Measurements from ENCODE around the gene SYMPK.
A peak's percentile ranks its signal among the peaks of the same experiment; 100 is the strongest.
"Not testable (repeated sequence)": the region's sequence is repeated elsewhere in the genome, so short reads cannot be mapped to it uniquely, and the experiment has no call there.

Gene SYMPK

GRCh38 chr19:45800070-45800553, 62.8 kb downstream of the SYMPK start:
- no peak for DNase-seq

- DNase-seq, result not testable (repeated sequence)
Measured at GRCh38 chr19:45799541-45799940, 63.4 kb downstream of the SYMPK start.

- no peak for DNase-seq
Measured at GRCh38 chr19:45798995-45799517, 63.9 kb downstream of the SYMPK start.

DNA sequence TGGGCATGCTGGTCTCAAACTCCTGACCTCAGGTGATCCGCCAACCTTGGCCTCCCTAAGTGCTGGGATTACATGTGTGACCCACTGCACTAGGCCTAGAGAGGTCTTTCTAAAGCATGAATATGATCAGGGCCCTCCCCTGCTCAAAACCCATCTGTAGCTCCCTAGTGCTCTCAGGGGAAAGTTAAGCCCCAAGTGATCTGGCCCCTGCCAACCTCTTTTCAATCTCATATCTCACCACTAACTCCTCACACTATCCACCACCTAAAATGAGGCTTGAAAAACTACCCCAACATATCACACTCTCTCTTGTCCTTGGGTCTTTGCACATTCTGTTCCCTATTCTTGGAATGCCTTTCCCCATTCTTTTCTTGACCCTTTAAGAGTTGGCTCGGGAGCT, 68.3 kb downstream of the SYMPK start:
- DNase-seq, result no peak

GRCh38 chr19:45793876-45794275, 69.1 kb downstream of the SYMPK start:
- no peak for DNase-seq

DNA sequence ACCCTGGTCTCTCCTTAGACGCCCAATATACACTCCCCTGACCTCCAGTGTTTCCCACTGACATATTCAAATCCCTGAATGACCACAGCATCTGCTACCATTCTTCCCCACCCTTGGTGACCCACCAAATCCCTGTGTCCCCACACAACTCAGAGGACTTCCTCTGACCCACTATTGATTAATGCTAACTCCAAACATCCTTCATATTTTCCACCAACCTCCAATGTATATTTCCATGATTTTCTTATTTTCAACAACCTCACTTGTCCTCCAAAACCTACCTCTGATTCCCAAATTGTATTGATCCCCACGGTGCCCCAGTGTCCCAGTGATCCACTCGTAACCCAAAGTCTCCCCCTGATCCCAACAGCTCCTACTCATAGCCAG, 69.8 kb downstream of the SYMPK start:
- no peak for DNase-seq

- DNase-seq, result peak; percentile 80
Measured at GRCh38 chr19:45792470-45793177, 70.3 kb downstream of the SYMPK start, which contains the start of gene DMWD. TSS of gene DMWD (minus strand) at chr19:45792845. CDS start at chr19:45792756, 89 bp downstream.

- DNase-seq, result no peak
Measured at GRCh38 chr19:45791744-45792469, 71.0 kb downstream of the SYMPK start.

- peak; percentile 85 for DNase-seq
Measured at GRCh38 chr19:45790942-45791341, 72.0 kb downstream of the SYMPK start.

DNA sequence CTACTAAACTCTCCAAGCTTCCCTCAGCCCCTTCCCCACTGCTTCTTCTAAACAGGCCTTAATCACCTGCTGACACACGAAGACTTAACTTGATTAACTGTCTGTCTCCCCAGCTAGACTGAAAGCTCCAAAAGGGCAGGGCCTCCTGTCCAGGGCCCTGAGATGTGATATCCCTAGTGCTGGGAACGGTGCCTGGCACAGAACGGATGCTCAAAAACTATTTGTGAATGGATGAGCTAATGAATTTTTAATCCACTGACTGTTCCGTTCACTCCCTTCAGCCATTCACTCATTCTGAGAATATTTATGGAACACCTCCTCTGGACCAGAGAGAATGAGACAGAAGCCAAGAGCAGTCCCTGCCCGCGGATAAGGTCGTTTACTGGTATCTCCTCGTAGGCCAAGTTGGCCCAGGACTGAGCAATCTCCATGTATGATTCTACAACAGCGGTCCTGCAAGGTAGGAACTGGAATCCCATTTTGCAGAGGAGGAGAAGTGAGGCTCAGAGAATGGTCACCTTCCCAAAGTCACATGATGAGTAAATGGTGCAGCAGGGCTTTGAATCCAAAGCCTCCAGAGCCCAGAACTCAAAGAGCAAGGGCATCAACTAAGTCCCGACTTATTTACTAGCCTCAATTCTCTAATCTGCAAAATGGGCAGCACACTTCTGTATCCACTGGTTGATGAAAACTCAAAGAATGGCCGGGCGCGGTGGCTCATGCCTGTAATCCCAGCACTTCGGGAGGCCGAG, 73.7 kb downstream of the SYMPK start:
- no peak for DNase-seq

DNA sequence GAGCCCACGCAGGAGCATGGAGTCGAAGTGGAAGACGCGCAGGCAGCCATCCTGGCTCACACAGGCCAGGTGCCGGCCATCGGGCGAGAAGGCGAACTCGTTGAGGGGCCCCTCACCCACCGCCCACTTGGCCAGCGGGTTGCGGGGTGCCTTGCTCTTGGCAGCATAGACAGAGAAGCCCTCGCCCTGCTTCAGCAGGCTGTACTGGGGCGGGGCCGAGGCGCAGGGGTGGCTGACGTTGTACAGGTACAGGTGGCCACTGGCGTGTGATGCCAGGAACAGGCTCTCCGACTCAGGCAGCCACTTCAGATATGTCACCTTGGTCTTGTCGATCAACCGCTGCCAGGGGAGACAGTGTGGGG, 76.4 kb downstream of the SYMPK start:
- DNase-seq, result no peak

DNA sequence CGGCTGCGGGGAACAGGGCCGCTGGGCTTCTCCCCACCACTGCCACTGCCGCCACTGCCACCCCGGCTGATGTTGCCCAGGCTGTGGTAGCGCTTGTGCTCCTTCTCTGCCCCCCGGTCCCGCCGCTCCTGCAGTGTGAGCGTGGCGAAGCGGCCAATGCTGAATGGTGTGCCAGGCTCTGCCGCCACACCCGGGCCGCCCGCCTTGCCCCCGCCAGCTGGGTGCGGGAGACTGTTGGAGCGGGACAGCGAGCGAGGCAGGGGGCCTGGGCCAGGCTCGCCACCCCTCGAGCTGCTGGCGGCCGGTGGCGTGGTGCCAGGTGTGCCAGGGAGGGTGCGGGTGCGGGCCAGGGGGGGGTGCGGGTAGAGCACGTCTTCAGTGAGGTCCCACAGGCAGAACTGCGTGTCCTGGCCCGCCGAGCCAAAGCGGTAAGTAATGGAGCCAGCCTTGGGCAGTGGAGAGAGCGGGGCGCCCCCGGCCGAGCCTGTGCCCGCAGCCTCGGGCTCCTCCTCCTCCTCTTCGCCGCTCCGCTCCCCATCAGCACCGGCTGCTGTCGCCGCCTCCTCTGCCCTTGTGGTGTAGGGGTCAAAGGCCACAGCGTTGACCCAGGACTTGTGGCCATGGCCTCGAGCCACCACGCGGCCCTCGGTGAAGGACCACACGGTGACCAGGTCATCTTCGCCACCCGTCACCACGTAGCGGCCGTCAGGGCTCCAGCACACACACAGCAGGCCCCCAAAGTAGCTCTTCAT, 77.0 kb downstream of the SYMPK start:
- no peak for DNase-seq

- DNase-seq, result no peak
Measured at GRCh38 chr19:45785097-45785496, 77.8 kb downstream of the SYMPK start.

GRCh38 chr19:45784096-45784495, 78.9 kb downstream of the SYMPK start:
- no peak for DNase-seq

GRCh38 chr19:45782820-45783785, 79.8 kb downstream of the SYMPK start:
- DNase-seq, result no peak

GRCh38 chr19:45782162-45782691, 80.7 kb downstream of the SYMPK start, which contains the start of gene DMPK:
TSS of gene DMPK (minus strand) at chr19:45782490. CDS start at chr19:45782352, 138 bp downstream.
- no peak for DNase-seq

DNA sequence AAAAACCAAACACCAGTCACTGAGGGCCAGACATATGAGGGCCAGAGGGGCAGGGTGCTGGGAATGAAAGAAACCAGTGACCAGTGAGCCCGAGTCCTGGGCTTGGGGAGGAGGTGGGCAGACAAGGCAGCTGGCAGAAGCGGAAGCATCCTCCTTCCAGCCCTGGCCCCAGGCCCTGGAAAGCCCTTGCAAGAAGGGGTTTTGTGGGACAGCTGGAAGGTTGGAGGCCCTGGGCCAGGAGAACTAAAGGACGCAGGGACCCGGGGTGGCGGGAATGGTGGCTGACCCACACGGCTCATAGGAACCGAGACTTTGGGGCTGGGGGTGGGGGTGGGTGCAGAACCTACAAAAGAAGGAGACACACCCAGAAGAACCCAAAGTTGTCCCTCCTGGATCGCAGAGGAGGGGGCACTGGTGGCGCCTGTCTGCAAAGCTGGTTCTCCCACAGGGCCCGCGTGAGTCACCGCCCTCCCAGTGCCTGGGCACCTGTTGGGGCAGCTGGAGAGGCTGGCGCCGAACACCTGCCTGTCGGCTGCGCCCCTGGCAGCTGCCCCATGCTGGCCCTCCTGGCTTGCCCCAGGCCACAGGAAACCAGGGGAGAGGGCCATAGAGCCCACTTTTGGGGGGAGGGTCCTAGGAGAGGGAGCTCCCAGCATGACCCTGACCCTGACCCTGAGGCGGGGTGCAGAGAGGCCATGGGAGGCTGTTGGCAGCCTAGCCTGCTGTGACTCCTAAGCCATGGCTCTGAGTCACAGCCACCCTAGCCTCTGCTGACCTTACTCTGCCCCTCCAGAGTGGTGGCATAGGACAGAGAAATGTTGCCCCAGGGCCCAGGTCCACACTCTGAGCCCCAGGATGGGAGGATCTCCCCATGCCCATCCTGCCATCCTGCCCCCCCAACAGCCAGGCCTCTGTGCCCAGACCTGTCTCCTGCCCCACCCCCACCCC, 81.5 kb downstream of the SYMPK start:
- DNase-seq, result no peak

DNA sequence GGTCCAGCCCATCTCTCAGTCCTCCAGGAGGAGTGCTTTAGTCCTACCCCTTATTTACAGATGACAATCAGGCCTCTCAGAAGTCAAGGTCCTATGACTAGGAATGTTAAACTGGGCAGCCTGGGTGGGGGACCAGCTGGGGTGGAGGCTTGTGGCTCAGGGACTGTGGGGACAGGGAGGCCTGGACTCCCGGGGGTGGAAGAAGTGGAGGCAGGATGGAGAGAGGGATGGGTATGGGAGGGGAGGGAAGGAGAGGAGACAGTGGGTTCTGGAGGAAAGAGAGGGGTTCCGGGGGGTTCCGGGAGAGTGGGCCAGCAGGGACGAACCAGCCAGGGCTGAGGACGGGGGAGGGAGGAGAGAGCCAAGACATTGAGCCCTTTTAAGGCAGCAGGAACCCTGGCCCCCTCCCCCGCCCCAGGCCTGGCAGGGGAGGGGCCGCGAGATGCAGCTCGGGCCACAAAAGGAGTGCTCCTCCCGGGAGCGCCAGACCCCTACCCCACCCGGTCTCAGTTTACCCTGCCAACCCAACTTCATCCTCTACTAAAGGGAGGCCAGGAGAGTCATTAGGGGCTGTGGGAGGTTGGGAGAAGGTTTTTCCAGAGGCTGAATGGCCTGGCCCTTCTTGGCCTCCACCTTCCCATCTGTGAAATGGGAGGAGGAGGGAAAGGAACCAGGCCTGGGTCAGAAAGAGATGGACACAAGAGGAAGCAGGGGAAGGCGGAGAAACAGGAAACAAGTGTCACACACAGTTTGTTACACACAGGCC, 82.3 kb downstream of the SYMPK start:
- DNase-seq, result no peak

- no peak for DNase-seq
Measured at GRCh38 chr19:45780146-45780447, 82.8 kb downstream of the SYMPK start.

Measured in GF-D8 (cell line).